Measurements from ENCODE around the gene TRAF7. TPM values are rescaled to one million over a fixed set of nuclear protein-coding genes. Genes with fewer than 3 reads are reported as not detected.
A peak's percentile ranks its signal among the peaks of the same experiment; 100 is the strongest.
"Not testable (repeated sequence)": the region's sequence is repeated elsewhere in the genome, so short reads cannot be mapped to it uniquely, and the experiment has no call there.

Gene TRAF7
- total RNA-seq, 2 experiments from 2014 or later, result 53.6 to 82.3 TPM

GRCh38 chr16:2117960-2118722 lies 37.4 kb upstream of the TRAF7 start:
- H3K9me2 ChIP-seq (ENCODE audit: insufficient read depth, low read length); CTCF ChIA-PET (ENCODE audit: unreplicated experiment); H3K36me3 ChIP-seq (ENCODE audit: insufficient read depth, low read length); DNase-seq (ENCODE audit: low spot score); H3K27ac ChIP-seq (ENCODE audit: low read depth, low read length, poor library complexity, severe bottlenecking); H3K4me3 ChIP-seq (ENCODE audit: low read depth, low read length, poor library complexity, severe bottlenecking); H3K9me3 ChIP-seq (ENCODE audit: low read length); intact Hi-C loops (cut with micrococcal nuclease; ENCODE audit: unreplicated experiment); H2AFZ ChIP-seq (ENCODE audit: low read length); POLR2A ChIA-PET; H3K4me2 ChIP-seq (ENCODE audit: low read length); H3K4me1 ChIP-seq (ENCODE audit: insufficient read depth, low read length, poor library complexity, severe bottlenecking); H3K79me2 ChIP-seq (ENCODE audit: insufficient read depth, low read depth, low read length); H4K20me1 ChIP-seq (ENCODE audit: insufficient read depth, low read length): not testable (repeated sequence)
- BruUV-seq (replicated peaks), result TSS peak; percentile 83

- TF ChIP-seq CTCF (conservative IDR thresholded peaks at IDR 0.05; ENCODE audit: low read length), result peak; percentile 61
- H4K20me1 ChIP-seq (ENCODE audit: insufficient read depth, low read length); H3K4me2 ChIP-seq (ENCODE audit: low read length); H2AFZ ChIP-seq (ENCODE audit: low read length); H3K79me2 ChIP-seq (ENCODE audit: insufficient read depth, low read depth, low read length); H3K27ac ChIP-seq (ENCODE audit: low read depth, low read length, poor library complexity, severe bottlenecking); BruUV-seq (replicated peaks); H3K4me1 ChIP-seq (ENCODE audit: insufficient read depth, low read length, poor library complexity, severe bottlenecking); POLR2A ChIA-PET; H3K36me3 ChIP-seq (ENCODE audit: insufficient read depth, low read length); H3K9me3 ChIP-seq (ENCODE audit: low read length); H3K9me2 ChIP-seq (ENCODE audit: insufficient read depth, low read length); H3K4me3 ChIP-seq (ENCODE audit: low read depth, low read length, poor library complexity, severe bottlenecking): not testable (repeated sequence)
- CTCF ChIA-PET (ENCODE audit: unreplicated experiment), result interaction anchor here (0.6 kb wide), 1 partner anchor 18 kb away, joined by 3 read pairs; no protein-coding TSS in a partner anchor
- intact Hi-C loops (cut with micrococcal nuclease; ENCODE audit: unreplicated experiment), result loop anchor here (1.0 kb wide), 1 partner anchor 19 kb away; no protein-coding TSS in a partner anchor
- peak; percentile 50 for DNase-seq (ENCODE audit: low spot score)
Measured at GRCh38 chr16:2121325-2121724, 34.3 kb upstream of the TRAF7 start.

- H3K79me2 ChIP-seq (ENCODE audit: insufficient read depth, low read depth, low read length), result no peaks in the 10 kb centered on the region
- no peaks in the 10 kb centered on the region for H3K9me2 ChIP-seq (ENCODE audit: insufficient read depth, low read length)
- DNase-seq (ENCODE audit: low spot score), result no peak
- POLR2A ChIA-PET, result no interaction called here
- H3K4me1 ChIP-seq (ENCODE audit: insufficient read depth, low read length, poor library complexity, severe bottlenecking), result no peaks in the 10 kb centered on the region
- H3K4me3 ChIP-seq (ENCODE audit: low read depth, low read length, poor library complexity, severe bottlenecking), result no peak overlapping the region
- TF ChIP-seq EZH2phosphoT487 (IDR thresholded peaks at IDR 0.05; ENCODE audit: borderline replicate concordance, low read depth, low read length), result no peak
- TF ChIP-seq CTCF (conservative IDR thresholded peaks at IDR 0.05; ENCODE audit: low read length), result no peak
- no peaks in the 10 kb centered on the region for H3K9me3 ChIP-seq (ENCODE audit: low read length)
- intact Hi-C loops (cut with micrococcal nuclease; ENCODE audit: unreplicated experiment), result loop anchor here (1.0 kb wide), 1 partner anchor 18 kb away; no protein-coding TSS in a partner anchor
- H3K36me3 ChIP-seq (ENCODE audit: insufficient read depth, low read length), result no peaks in the 10 kb centered on the region
- H3K4me2 ChIP-seq (ENCODE audit: low read length), result no peak overlapping the region
- H2AFZ ChIP-seq (ENCODE audit: low read length), result no peak overlapping the region
- no peak overlapping the region for H3K27ac ChIP-seq (ENCODE audit: low read depth, low read length, poor library complexity, severe bottlenecking)
- H4K20me1 ChIP-seq (ENCODE audit: insufficient read depth, low read length), result no peaks in the 10 kb centered on the region
- CTCF ChIA-PET (ENCODE audit: unreplicated experiment), result no interaction called here
- no TSS peak for BruUV-seq (replicated peaks)
Measured at GRCh38 chr16:2121853-2122252, 33.7 kb upstream of the TRAF7 start.
